IPS-15b (cell line): Measurements from ENCODE around the gene FKBP11.
A peak's percentile ranks its signal among the peaks of the same experiment; 100 is the strongest.

Source experiments
- H3K27me3 ChIP-seq: one replicate; pipeline ENCODE4 v1.6.1; 2013; ENCODE audit warnings: low read length; ENCODE audit not compliant: control insufficient read depth, insufficient read depth
- H3K36me3 ChIP-seq: one replicate; pipeline ENCODE4 v1.6.1; 2013; ENCODE audit warnings: low read length; ENCODE audit not compliant: control insufficient read depth, insufficient read depth
- H3K4me1 ChIP-seq: one replicate; pipeline ENCODE4 v1.6.1; 2013; ENCODE audit warnings: mild to moderate bottlenecking, low read length; ENCODE audit not compliant: control insufficient read depth, insufficient read depth
- H3K4me3 ChIP-seq: one replicate; pipeline ENCODE4 v1.5.1; 2013; ENCODE audit warnings: low read depth, low read length
- H3K9ac ChIP-seq: one replicate; pipeline ENCODE4 v1.6.1; 2013; ENCODE audit warnings: low read depth, mild to moderate bottlenecking, low read length
- H3K9me3 ChIP-seq: one replicate; pipeline ENCODE4 v1.6.1; 2013; ENCODE audit warnings: mild to moderate bottlenecking, low read length; ENCODE audit not compliant: control insufficient read depth, insufficient read depth

FKBP11 gene

GRCh38 chr12:48925304-48926011 is at the start of gene FKBP11:
Gene FKBP11 (minus strand): TSS chr12:48925492. CDS start chr12:48925428, 64 bp downstream.
- H3K36me3 ChIP-seq, result peaks cover 14% of the 10 kb centered on the region
- peaks cover 8% of the 10 kb centered on the region for H3K4me1 ChIP-seq
- no peaks in the 10 kb centered on the region for H3K9me3 ChIP-seq
- H3K9ac ChIP-seq, result peak within 1 kb of the TSS; percentile 91
- peak within 1 kb of the TSS; percentile 88 for H3K4me3 ChIP-seq
- H3K27me3 ChIP-seq, result no peaks in the 10 kb centered on the region

GRCh38 chr12:48973941-48974673 is 48.8 kb upstream of the FKBP11 start:
- Histone ChIP-seq H3K9ac (no peak overlapping the region), H3K4me3 (peak overlapping the region; percentile 35), H3K9me3 (no peaks in the 10 kb centered on the region), H3K36me3 (no peaks in the 10 kb centered on the region), H3K4me1 (peaks cover 11% of the 10 kb centered on the region), H3K27me3 (peaks cover 99% of the 10 kb centered on the region)

GRCh38 chr12:48973531-48973930 is 48.2 kb upstream of the FKBP11 start:
- H3K4me3 ChIP-seq, result peak overlapping the region; percentile 13
- H3K27me3 ChIP-seq, result peaks cover 97% of the 10 kb centered on the region
- no peaks in the 10 kb centered on the region for H3K36me3 ChIP-seq
- H3K9me3 ChIP-seq, result no peaks in the 10 kb centered on the region
- no peak overlapping the region for H3K9ac ChIP-seq
- H3K4me1 ChIP-seq, result peaks cover 11% of the 10 kb centered on the region

DNA sequence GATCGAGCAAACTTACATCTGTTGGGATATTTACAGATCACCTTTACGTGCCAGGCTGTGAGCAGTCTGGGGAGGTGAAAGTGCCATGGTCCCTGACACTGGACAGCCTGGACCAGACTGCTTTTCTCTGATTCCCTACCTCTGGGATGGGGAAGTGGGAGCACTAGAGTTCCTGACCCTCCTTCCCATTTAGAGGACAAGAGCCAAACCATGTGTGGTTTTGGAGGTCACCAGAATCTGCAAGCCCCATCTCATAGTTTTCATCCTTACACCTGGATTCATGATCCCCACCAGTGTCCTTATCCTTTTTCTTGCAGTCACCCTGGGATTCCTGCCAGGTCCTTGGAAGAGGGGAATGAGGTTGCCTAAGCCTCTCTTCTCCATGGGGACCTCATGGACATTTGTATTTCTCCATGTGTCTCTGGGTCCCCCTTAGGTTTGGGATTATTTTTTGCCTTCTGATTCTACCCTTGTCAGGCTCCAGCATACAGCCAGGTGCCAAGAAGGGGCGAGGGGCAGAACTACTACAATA is 47.7 kb upstream of the FKBP11 start:
- peak overlapping the region; percentile 13 for H3K4me3 ChIP-seq
- H3K27me3 ChIP-seq, result peaks cover 94% of the 10 kb centered on the region
- H3K36me3 ChIP-seq, result no peaks in the 10 kb centered on the region
- H3K9ac ChIP-seq, result no peak overlapping the region
- peaks cover 16% of the 10 kb centered on the region for H3K4me1 ChIP-seq
- H3K9me3 ChIP-seq, result no peaks in the 10 kb centered on the region

- no peaks in the 10 kb centered on the region for H3K36me3 ChIP-seq
These were observed 47.1 kb upstream of the FKBP11 start for GRCh38 chr12:48972213-48972951.

DNA sequence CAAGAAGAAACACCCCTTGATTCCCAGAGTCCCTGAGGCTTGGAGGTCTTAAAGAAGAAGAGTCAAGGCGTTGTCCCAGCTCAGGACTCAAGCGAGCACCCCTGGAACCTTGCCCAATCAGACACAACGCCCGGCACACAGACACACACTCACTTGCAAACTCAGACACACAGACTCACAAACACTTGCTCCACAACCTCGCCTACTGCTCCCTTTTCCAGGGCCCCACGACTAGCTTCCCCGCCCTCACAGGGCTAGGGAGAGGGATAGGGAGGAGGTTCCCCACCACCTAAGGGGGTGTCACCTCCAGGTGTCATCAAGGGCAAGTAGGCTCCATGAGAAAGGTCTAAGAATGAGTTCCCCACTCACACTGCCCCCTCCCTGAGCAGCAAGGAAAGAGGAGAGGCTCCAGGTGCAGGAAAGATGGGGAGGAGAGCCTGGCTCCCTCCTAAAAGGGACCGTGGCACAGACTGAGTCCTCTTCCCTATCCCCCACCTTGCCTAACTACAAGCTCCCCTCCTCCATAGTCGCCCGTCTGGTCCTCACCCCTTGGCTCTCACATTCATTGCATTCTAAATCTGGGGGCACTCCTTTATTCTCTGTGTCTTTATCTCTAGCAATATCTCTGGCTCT is 45.5 kb upstream of the FKBP11 start:
- peaks cover 83% of the 10 kb centered on the region for H3K27me3 ChIP-seq
- H3K9ac ChIP-seq, result no peak overlapping the region
- no peaks in the 10 kb centered on the region for H3K36me3 ChIP-seq
- H3K9me3 ChIP-seq, result no peaks in the 10 kb centered on the region
- peak overlapping the region; percentile 56 for H3K4me3 ChIP-seq
- peaks cover 25% of the 10 kb centered on the region for H3K4me1 ChIP-seq

More at GRCh38 chr12:48972213-48972951, 47.1 kb upstream of the FKBP11 start:
- H3K9me3 ChIP-seq, result no peaks in the 10 kb centered on the region
- peaks cover 20% of the 10 kb centered on the region for H3K4me1 ChIP-seq
- H3K9ac ChIP-seq, result no peak overlapping the region
- H3K27me3 ChIP-seq, result peaks cover 93% of the 10 kb centered on the region
- H3K4me3 ChIP-seq, result peak overlapping the region; percentile 56

- Histone ChIP-seq H3K4me3 (peak overlapping the region; percentile 56), H3K4me1 (peaks cover 31% of the 10 kb centered on the region), H3K27me3 (peaks cover 76% of the 10 kb centered on the region), H3K36me3 (no peaks in the 10 kb centered on the region), H3K9ac (no peak overlapping the region), H3K9me3 (no peaks in the 10 kb centered on the region)
These were observed 44.8 kb upstream of the FKBP11 start for GRCh38 chr12:48969833-48970701.

DNA sequence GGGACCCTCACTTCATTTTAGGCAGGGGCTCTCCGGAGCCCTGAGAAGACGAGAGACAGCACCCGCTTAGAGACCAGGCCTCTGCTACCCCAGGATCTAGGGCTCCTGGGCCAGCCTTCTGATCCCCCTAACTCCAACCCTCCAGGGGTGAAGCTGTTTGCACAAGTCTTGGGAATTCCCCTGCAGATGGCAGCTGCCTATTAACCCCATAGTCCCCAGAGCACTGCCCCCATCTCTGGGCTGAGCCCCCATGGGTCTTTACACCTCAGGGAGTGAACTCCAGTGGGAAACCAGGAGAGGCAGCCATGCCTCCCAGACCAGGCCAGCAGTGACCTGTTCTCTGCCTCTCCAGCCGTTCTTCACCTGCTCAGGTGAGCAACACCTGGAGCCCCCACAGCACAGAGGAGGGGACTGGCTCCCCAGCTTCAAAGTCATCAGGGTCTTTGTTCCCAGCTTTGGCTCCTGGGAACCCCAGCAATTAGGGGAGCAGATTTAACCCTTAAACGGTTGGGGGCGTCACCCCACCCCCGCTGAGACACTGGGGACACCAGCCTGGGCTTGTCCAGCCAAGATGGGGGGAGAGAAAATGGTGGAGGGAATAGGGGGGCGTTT is 44.0 kb upstream of the FKBP11 start:
- Histone ChIP-seq H3K27me3 (peaks cover 68% of the 10 kb centered on the region), H3K4me3 (peak overlapping the region; percentile 18), H3K9me3 (no peaks in the 10 kb centered on the region), H3K4me1 (peaks cover 38% of the 10 kb centered on the region), H3K9ac (no peak overlapping the region), H3K36me3 (no peaks in the 10 kb centered on the region)

DNA sequence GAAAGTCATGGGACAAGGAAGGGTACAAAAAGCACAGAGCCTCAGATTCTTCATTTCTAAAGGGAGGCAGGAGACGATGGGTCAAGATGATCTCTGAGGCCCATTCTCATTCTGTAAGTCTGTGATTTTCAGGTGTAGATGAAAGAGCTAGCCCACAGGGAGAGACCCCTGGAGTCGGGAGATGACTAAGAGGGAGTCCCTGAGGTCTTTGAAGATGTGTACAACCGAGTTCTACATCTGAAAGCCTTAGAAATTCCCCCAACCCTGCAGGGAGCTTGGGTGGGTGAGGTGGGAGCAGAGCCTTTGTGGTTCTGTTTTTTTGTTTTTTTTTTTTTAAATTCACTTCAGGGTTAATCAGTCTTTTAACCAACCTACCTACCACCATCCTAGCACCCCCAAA is 43.2 kb upstream of the FKBP11 start:
- Histone ChIP-seq H3K27me3 (peaks cover 60% of the 10 kb centered on the region), H3K4me3 (no peak overlapping the region)

DNA sequence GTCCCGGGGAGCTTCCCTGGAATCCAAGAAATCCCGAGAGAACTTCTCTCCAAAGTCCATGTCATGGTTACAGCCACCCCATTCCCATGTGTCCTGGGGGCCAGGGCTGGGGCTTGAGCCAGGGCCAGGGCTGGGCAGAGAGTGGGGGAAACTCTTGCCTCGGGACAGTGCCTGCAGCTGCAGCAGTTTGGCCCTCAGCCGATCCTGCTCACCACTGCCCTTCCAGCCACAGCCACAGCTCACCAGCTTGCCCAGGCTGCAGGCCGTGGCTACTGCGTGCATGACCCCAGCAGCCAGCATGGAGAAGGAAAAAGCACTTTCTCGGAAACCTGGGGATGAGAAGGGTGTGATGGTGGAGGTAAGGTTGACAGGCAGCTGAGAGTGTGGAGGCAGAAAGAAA is 42.7 kb upstream of the FKBP11 start:
- H3K9ac ChIP-seq, result no peak overlapping the region
- peaks cover 55% of the 10 kb centered on the region for H3K27me3 ChIP-seq
- H3K36me3 ChIP-seq, result no peaks in the 10 kb centered on the region
- H3K4me1 ChIP-seq, result peaks cover 40% of the 10 kb centered on the region
- no peak overlapping the region for H3K4me3 ChIP-seq
- H3K9me3 ChIP-seq, result no peaks in the 10 kb centered on the region

More for the DNA sequence above, 43.2 kb upstream of the FKBP11 start:
- Histone ChIP-seq H3K9me3 (no peaks in the 10 kb centered on the region), H3K9ac (no peak overlapping the region), H3K36me3 (no peaks in the 10 kb centered on the region), H3K4me1 (peaks cover 40% of the 10 kb centered on the region)
